HG03097 (cell line): Measurements from ENCODE around the gene PHETA2.
A peak's percentile ranks its signal among the peaks of the same experiment; 100 is the strongest.
"Not testable (repeated sequence)": the region's sequence is repeated elsewhere in the genome, so short reads cannot be mapped to it uniquely, and the experiment has no call there.

Experiments used
- ATAC-seq: cut with Tn5 transposase; IDR thresholded peaks from one replicate; pipeline ENCODE4 v1.9.1; 2021; ENCODE audit not compliant: unreplicated experiment, low FRiP score

The PHETA2 gene

DNA sequence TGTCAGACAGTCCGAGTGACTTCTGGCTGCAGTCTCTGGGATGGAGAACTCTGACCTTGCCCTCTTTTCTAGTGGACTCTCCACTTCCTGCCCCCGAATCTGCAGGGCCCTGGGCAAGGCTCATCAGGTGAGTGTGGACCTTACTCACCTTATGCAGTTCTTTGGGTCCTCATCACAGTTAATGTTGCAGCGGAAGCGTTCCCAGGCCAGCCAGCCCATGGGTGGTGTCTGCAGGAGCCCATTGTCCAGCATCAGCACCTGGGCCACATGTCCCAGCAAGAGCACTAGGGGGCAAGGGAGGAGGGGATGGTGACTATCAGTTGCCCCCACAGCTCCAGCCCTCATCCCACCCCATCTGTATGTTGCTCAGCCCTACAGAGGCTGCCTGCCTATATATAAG lies 5.8 kb upstream of the PHETA2 start:
- ATAC-seq = no peak

DNA sequence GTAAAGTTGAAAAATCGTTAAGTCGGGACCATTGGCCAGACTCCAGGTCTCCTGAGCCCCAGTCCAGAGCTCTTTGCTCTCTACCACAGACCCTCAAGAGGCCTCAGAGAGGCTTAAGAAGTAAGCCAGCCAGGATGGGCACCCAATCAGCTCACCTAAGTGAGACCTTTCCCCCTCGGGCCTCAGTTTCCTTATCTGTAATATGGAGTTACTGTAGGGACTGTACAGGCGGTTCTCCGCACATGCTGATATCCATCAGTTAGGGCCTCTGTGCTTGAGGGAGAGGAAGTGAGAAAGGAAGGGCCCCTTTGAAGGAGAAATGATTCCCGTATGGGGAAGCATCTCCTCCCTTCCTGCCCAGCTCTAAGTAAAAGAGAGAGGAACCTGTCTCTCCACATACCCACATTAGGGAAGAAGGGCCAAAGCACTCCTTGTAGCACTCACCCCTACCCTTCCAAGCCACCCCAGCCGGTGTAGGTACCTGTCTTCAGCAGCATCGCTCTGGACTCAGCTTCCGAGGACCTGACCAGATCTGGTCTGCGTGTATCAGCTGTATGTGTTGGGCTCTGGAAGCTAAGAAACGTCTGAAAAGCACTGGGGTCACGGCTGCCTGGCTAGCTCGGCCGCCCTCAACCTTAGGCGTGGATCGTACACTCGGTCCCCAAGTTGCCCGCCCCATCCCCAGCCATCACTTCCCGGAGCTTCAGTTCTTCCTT lies 4.1 kb upstream of the PHETA2 start:
- ATAC-seq = no peak

DNA sequence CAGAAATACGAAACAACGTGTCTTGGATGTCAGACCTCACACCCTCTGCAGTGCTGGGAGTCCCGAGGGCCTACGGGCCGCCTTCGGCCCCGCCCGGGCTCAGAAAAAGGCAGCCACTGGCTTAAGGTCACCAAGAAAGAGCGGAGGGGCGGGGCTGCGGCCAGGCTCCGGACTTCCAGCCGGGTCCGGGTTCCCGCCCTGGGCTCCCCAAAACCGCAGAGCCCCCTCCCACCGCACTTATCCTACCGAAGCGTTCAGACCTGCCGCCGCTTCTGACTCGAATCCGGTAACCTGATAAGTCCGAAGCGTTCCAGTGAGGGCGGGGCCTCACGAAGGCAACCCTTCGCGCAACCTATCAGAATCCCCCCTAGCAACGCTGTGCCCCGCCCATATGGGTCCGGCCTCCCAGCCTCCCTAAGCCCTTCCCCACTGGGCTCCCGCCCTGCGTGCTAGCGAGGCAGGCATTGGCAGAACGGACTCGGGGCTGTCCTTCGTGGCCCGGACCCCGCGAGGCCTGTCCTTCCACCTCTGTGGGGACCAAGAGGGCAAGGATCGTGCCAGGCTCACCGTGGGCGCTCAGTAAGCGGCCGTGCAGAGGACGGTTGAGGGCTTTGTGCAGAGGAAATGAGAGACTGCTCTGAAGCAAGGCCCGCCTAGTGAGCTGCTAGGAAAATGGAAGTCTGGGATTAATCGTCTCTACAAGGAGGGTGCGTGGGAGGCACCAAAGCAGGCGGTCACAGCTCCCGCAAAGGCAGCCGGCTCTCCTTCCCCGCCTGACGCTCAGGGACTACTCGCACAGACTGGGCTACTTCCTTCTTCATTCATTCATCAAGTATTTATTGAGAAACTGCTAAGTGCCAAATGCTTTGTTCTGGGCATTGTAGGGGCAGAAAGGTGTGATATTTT lies 3.3 kb upstream of the PHETA2 start, which contains the start of gene NAGA:
TSS of gene NAGA (minus strand) at position 296 of the 906 bp plus-strand sequence. CDS start 515 bp downstream, outside the sequence.
- ATAC-seq = peak; percentile 88

DNA sequence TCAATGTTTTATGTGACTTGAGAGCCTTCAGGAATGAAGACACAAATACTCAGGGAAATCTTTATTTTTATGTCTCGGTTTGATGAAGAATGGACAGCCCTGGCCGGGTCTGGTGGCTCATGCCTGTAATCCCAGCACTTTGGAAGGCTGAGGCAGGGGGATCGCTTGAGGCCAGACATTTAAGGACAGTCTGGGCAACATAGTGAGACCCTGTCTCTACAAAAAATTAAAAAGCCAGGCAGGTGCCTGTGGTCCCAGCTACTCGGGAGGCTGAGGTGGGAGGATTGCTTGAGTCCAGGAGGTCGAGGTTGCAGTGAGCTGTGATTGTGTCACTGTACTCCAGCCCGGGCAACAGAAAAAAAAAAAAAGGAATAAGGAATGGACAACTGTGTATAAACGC lies 2.5 kb upstream of the PHETA2 start:
- ATAC-seq = not testable (repeated sequence)

DNA sequence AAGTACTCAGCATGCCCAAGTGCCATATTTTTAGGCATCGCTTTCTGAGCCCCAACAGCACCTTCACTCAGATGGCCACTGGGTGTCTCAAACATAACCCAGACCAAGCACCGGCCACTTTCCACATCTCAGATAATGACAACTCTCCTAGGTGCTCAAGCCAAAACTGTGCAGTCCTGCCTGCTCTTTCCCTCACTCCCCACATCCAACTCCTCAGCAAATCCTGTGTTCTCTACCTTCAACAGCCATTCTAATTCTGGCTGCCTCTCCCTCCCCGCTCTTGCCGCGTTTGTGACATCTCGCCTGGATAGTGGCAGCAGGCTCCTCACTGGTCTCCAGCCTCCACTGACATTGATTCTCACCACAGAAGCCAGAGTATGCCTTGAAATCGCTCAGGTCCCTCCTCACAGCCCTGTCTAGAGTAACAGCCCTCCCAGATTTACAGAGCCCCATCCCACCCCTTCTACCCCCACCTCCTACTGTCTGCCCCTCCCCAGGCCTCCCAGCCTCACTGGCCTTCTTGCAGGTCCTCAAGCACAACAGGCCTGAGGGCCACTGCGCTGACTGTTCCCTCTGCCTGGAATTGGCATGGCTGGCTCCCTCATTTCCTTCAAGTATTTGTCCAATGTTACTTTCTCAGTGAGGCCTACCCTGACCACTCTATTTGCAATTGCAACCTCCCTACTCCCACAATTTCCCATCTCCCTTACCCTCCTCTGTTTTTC lies 1.3 kb upstream of the PHETA2 start:
- ATAC-seq = no peak

- no peak for ATAC-seq
Observed at GRCh38 chr22:42073621-42074041, 417 bp upstream of the PHETA2 start.

GRCh38 chr22:42074846-42075676 lies 1.0 kb downstream of the PHETA2 start:
- no peak for ATAC-seq

- ATAC-seq = no peak
Observed at GRCh38 chr22:42076764-42077485, 2.9 kb downstream of the PHETA2 start.

GRCh38 chr22:42077486-42078125 lies 3.6 kb downstream of the PHETA2 start:
- no peak for ATAC-seq

GRCh38 chr22:42078469-42079318 lies 4.6 kb downstream of the PHETA2 start:
- ATAC-seq = peak; percentile 1

GRCh38 chr22:42079319-42080251 lies 5.5 kb downstream of the PHETA2 start, which contains the start of gene SMDT1:
TSS of gene SMDT1 (plus strand) at chr22:42079700. CDS start at chr22:42079769, 69 bp downstream.
- ATAC-seq = peak; percentile 83

GRCh38 chr22:42080287-42080686 lies 6.2 kb downstream of the PHETA2 start:
- ATAC-seq = no peak

DNA sequence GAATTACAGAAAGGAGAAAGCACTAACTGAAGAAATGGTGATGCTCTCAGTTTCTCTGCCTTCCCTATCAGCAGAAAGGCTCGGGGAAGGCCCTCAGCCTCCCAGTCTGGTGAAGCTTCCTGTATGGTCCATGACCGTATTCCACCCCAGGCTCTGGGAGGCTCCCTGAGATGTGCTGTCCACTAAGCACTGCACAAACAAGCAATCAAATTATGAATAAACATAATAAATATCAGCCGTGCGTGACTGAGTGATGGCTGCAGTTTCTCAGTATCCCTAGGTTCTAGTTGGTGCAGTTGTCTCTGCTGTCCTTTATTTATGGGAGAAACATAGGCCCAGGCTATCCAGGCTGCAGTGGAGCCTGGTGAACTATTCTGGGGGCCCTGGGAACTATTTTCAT lies 9.1 kb downstream of the PHETA2 start:
- no peak for ATAC-seq

- no peak for ATAC-seq
Observed at GRCh38 chr22:42084874-42085273, 10.8 kb downstream of the PHETA2 start.

- ATAC-seq = no peak
Observed at GRCh38 chr22:42086051-42086450, 12.0 kb downstream of the PHETA2 start.

DNA sequence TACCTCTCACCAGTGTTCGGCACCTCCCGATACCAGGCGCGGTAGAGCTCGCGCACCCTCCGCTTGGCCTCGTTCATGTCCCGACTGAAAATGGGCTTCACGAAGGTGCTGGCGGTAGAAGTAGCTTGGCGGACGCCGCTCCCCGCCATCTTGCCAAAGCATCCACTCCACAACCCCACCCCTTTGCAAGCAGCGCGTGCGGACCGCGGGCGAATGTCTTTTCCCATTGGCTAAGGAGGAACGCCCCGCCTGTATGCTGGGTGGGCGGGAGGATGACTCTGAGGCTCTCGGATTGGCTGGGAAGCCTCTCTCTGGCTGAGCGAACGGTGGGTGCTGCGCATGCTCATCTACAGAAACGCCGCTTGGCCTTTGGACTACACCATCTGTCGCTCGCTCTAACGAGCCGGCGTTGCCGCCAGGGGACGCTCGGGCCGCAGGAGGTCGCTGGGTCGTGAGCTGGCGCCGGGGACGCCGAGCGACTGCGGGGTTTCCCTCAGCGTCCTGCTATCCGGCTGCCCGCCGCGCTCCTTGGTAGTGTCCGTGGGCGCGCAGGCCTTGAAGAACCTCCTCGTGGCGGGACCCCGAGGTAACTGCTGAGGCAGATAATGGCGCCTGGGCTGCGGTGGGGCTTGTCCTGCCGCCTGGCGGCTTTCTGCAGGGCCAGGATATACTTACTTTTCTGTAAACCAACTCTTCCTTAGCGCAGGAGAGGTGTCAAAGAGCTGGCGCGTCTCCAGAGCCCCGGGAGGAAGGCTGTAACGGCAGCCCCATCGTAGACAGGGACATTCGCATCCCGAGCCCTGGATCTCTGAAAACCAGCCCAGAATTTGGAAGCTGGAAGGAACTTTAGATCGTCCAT lies 16.8 kb downstream of the PHETA2 start, which contains the start of gene NDUFA6:
TSS of gene NDUFA6 (minus strand) at position 177 of the 859 bp plus-strand sequence. CDS start at position 149, 28 bp downstream.
- ATAC-seq = peak; percentile 92
